ENCODE measurements around the gene OR14A16.

Gene OR14A16

GRCh38 chr1:247769603-247770002 lies 54.3 kb downstream of the OR14A16 start:
- no peak for TF ChIP-seq CTCF (IDR thresholded peaks at IDR 0.05; ENCODE audit: extremely low read depth, missing control alignments)
- DNase-seq (ENCODE audit: low spot score) = no peak
